HUES64 (cell line): ENCODE measurements around the gene BAAT.

Source experiments
- H3K27ac ChIP-seq: 2 replicates; pipeline ENCODE4 v1.7.0; 2013; ENCODE audit warnings: low read depth, low read length, inconsistent platforms
- H3K27me3 ChIP-seq: 2 replicates; pipeline ENCODE4 v1.6.1; 2013; ENCODE audit warnings: mild to moderate bottlenecking, low read length; ENCODE audit not compliant: insufficient read depth
- H3K36me3 ChIP-seq: 2 replicates; pipeline ENCODE4 v1.6.1; 2013; ENCODE audit warnings: mild to moderate bottlenecking, low read length; ENCODE audit not compliant: insufficient read depth
- H3K4me1 ChIP-seq: 2 replicates; pipeline ENCODE4 v1.6.1; 2013; ENCODE audit warnings: mild to moderate bottlenecking, low read length, moderate library complexity; ENCODE audit not compliant: insufficient read depth
- H3K4me3 ChIP-seq: 2 replicates; pipeline ENCODE4 v1.5.1; 2013; ENCODE audit warnings: mild to moderate bottlenecking, low read length, moderate library complexity
- H3K9ac ChIP-seq: 2 replicates; pipeline ENCODE4 v1.6.1; 2013; ENCODE audit warnings: mild to moderate bottlenecking, low read depth, low read length
- H3K9me3 ChIP-seq: 2 replicates; pipeline ENCODE4 v1.6.1; 2013; ENCODE audit warnings: low read depth, low read length; ENCODE audit not compliant: insufficient read depth
- WGBS: fragments of 150-250, 120-280 bp; methylation state at CpG from one replicate; pipeline ENCODE4 v1.1.7; 2013; ENCODE audit warnings: missing lambda C conversion rate; 5-methylcytosine and 5-hydroxymethylcytosine counted together

Gene BAAT

GRCh38 chr9:101360647-101361046 lies 24.2 kb downstream of the BAAT start:
- no peaks in the 10 kb centered on the region for H3K4me1 ChIP-seq
- H3K27ac ChIP-seq: no peak overlapping the region
- H3K9me3 ChIP-seq: no peaks in the 10 kb centered on the region
- H3K36me3 ChIP-seq: no peaks in the 10 kb centered on the region
- no peak overlapping the region for H3K4me3 ChIP-seq
- no peak overlapping the region for H3K9ac ChIP-seq
- H3K27me3 ChIP-seq: no peaks in the 10 kb centered on the region

- Histone ChIP-seq H3K9ac (no peak overlapping the region), H3K27ac (no peak overlapping the region), H3K36me3 (no peaks in the 10 kb centered on the region), H3K27me3 (no peaks in the 10 kb centered on the region), H3K9me3 (no peaks in the 10 kb centered on the region), H3K4me3 (no peak overlapping the region), H3K4me1 (no peaks in the 10 kb centered on the region)
- 100% methylated on average over 1 of the region's 1 CpG for WGBS
Measured at GRCh38 chr9:101359679-101360078, 25.1 kb downstream of the BAAT start.

- no peak overlapping the region for H3K27ac ChIP-seq
- 0% methylated on average over 1 of the region's 1 CpG for WGBS
- no peaks in the 10 kb centered on the region for H3K36me3 ChIP-seq
- no peaks in the 10 kb centered on the region for H3K27me3 ChIP-seq
- H3K9ac ChIP-seq: no peak overlapping the region
- no peaks in the 10 kb centered on the region for H3K4me1 ChIP-seq
- no peaks in the 10 kb centered on the region for H3K9me3 ChIP-seq
- H3K4me3 ChIP-seq: no peak overlapping the region
Measured at GRCh38 chr9:101356619-101357018, 28.2 kb downstream of the BAAT start.

GRCh38 chr9:101354765-101355708 lies 29.8 kb downstream of the BAAT start:
- no peak overlapping the region for H3K27ac ChIP-seq
- H3K4me1 ChIP-seq: no peaks in the 10 kb centered on the region
- no peaks in the 10 kb centered on the region for H3K27me3 ChIP-seq
- H3K4me3 ChIP-seq: no peak overlapping the region
- H3K9ac ChIP-seq: no peak overlapping the region
- WGBS: 89% methylated on average over 7 of the region's 7 CpGs
- H3K9me3 ChIP-seq: no peaks in the 10 kb centered on the region
- H3K36me3 ChIP-seq: no peaks in the 10 kb centered on the region

GRCh38 chr9:101354143-101354764 lies 30.6 kb downstream of the BAAT start:
- no peak overlapping the region for H3K27ac ChIP-seq
- no peaks in the 10 kb centered on the region for H3K9me3 ChIP-seq
- H3K36me3 ChIP-seq: no peaks in the 10 kb centered on the region
- H3K4me1 ChIP-seq: no peaks in the 10 kb centered on the region
- H3K27me3 ChIP-seq: no peaks in the 10 kb centered on the region
- H3K9ac ChIP-seq: no peak overlapping the region
- H3K4me3 ChIP-seq: no peak overlapping the region
- WGBS: 90% methylated on average over 5 of the region's 5 CpGs

- H3K9ac ChIP-seq: no peak overlapping the region
- no peak overlapping the region for H3K4me3 ChIP-seq
- no peaks in the 10 kb centered on the region for H3K36me3 ChIP-seq
- no peaks in the 10 kb centered on the region for H3K27me3 ChIP-seq
- no peak overlapping the region for H3K27ac ChIP-seq
- WGBS: 97% methylated on average over 2 of the region's 2 CpGs
- no peaks in the 10 kb centered on the region for H3K4me1 ChIP-seq
- no peaks in the 10 kb centered on the region for H3K9me3 ChIP-seq
Measured at GRCh38 chr9:101353683-101354082, 31.1 kb downstream of the BAAT start.

GRCh38 chr9:101352892-101353463 lies 31.8 kb downstream of the BAAT start:
- no peaks in the 10 kb centered on the region for H3K4me1 ChIP-seq
- H3K36me3 ChIP-seq: no peaks in the 10 kb centered on the region
- 93% methylated on average over 6 of the region's 6 CpGs for WGBS
- H3K9me3 ChIP-seq: no peaks in the 10 kb centered on the region
- H3K27ac ChIP-seq: no peak overlapping the region
- H3K9ac ChIP-seq: no peak overlapping the region
- no peak overlapping the region for H3K4me3 ChIP-seq
- H3K27me3 ChIP-seq: no peaks in the 10 kb centered on the region

- no peak overlapping the region for H3K4me3 ChIP-seq
- no peak overlapping the region for H3K9ac ChIP-seq
- no peaks in the 10 kb centered on the region for H3K36me3 ChIP-seq
- no peaks in the 10 kb centered on the region for H3K9me3 ChIP-seq
- H3K4me1 ChIP-seq: no peaks in the 10 kb centered on the region
- H3K27ac ChIP-seq: no peak overlapping the region
- 75% methylated on average over 1 of the region's 1 CpG for WGBS
- H3K27me3 ChIP-seq: no peaks in the 10 kb centered on the region
Measured at GRCh38 chr9:101350285-101350684, 34.5 kb downstream of the BAAT start.

GRCh38 chr9:101342595-101342994 lies 42.2 kb downstream of the BAAT start:
- WGBS: 90% methylated on average over 1 of the region's 1 CpG
- Histone ChIP-seq H3K4me1 (no peaks in the 10 kb centered on the region), H3K27ac (no peak overlapping the region), H3K9ac (no peak overlapping the region), H3K9me3 (no peaks in the 10 kb centered on the region), H3K4me3 (no peak overlapping the region), H3K27me3 (no peaks in the 10 kb centered on the region), H3K36me3 (no peaks in the 10 kb centered on the region)

- Histone ChIP-seq H3K27ac (no peak overlapping the region), H3K27me3 (no peaks in the 10 kb centered on the region), H3K4me1 (no peaks in the 10 kb centered on the region), H3K9ac (no peak overlapping the region), H3K9me3 (no peaks in the 10 kb centered on the region), H3K4me3 (no peak overlapping the region), H3K36me3 (no peaks in the 10 kb centered on the region)
Measured at GRCh38 chr9:101341958-101342357, 42.8 kb downstream of the BAAT start.

- Histone ChIP-seq H3K36me3 (no peaks in the 10 kb centered on the region), H3K4me3 (no peak overlapping the region), H3K4me1 (no peaks in the 10 kb centered on the region), H3K27me3 (no peaks in the 10 kb centered on the region), H3K9ac (no peak overlapping the region), H3K9me3 (no peaks in the 10 kb centered on the region), H3K27ac (no peak overlapping the region)
- WGBS: 94% methylated on average over 2 of the region's 2 CpGs
Measured at GRCh38 chr9:101337237-101337636, 47.6 kb downstream of the BAAT start.
